Measurements from ENCODE around the gene SFMBT2. TPM values are rescaled to one million over a fixed set of nuclear protein-coding genes. Genes with fewer than 3 reads are reported as not detected.
"Not testable (repeated sequence)": the region's sequence is repeated elsewhere in the genome, so short reads cannot be mapped to it uniquely, and the experiment has no call there.

SFMBT2 gene
- total RNA-seq, 1 experiment from 2014 or later, result 14.3 TPM

GRCh38 chr10:7397049-7398035 is 13.5 kb downstream of the SFMBT2 start (continued):
- TF ChIP-seq USF2 (CRISPR knock-in tag; IDR thresholded peaks at IDR 0.05) (no peak), SOX15 (CRISPR knock-in tag; IDR thresholded peaks at IDR 0.05) (no peak), CDX4 (CRISPR knock-in tag; IDR thresholded peaks at IDR 0.05; ENCODE audit: borderline replicate concordance) (no peak), ZNF263 (CRISPR knock-in tag; IDR thresholded peaks at IDR 0.05; ENCODE audit: low read depth) (no peak), CBFB (CRISPR knock-in tag; IDR thresholded peaks at IDR 0.05; ENCODE audit: low read depth) (no peak), HMGA2 (CRISPR knock-in tag; IDR thresholded peaks at IDR 0.05) (no peak)

GRCh38 chr10:7392301-7392700 is 18.5 kb downstream of the SFMBT2 start:
- H3K9me3 Mint-ChIP-seq; DNase-seq (ENCODE audit: low spot score); H3K36me3 Mint-ChIP-seq; POLR2A ChIA-PET; CTCF ChIA-PET; H3K27ac Mint-ChIP-seq; H3K27me3 Mint-ChIP-seq (ENCODE audit: low read depth); H3K4me3 Mint-ChIP-seq; ATAC-seq; H3K4me1 Mint-ChIP-seq: not testable (repeated sequence)

- DNase-seq (ENCODE audit: low spot score), result no peak
- H3K27ac Mint-ChIP-seq, result no peak overlapping the region
- ChIA-PET POLR2A (no interaction called here), CTCF (no interaction called here)
- TF ChIP-seq CBFB (CRISPR knock-in tag; IDR thresholded peaks at IDR 0.05; ENCODE audit: low read depth), result no peak
- TF ChIP-seq E2F4 (CRISPR knock-in tag; IDR thresholded peaks at IDR 0.05; ENCODE audit: borderline replicate concordance, low read depth), result no peak
- no peak for TF ChIP-seq CTCF (IDR thresholded peaks at IDR 0.05)
- no peak for TF ChIP-seq STAT6 (CRISPR knock-in tag; conservative IDR thresholded peaks at IDR 0.05; ENCODE audit: low read depth)
- no peak for TF ChIP-seq ZNF138 (CRISPR knock-in tag; conservative IDR thresholded peaks at IDR 0.05)
- no peak for TF ChIP-seq NFYB (CRISPR knock-in tag; conservative IDR thresholded peaks at IDR 0.05; ENCODE audit: low read depth)
- TF ChIP-seq IRF2 (CRISPR knock-in tag; IDR thresholded peaks at IDR 0.05; ENCODE audit: borderline replicate concordance, low read depth), result no peak
- no peak for TF ChIP-seq CDX4 (CRISPR knock-in tag; IDR thresholded peaks at IDR 0.05; ENCODE audit: borderline replicate concordance)
- no peak for TF ChIP-seq ZNF423 (CRISPR knock-in tag; IDR thresholded peaks at IDR 0.05)
- no peak for TF ChIP-seq ARID4B (CRISPR knock-in tag; IDR thresholded peaks at IDR 0.05; ENCODE audit: borderline replicate concordance)
- no peak for TF ChIP-seq ZMAT4 (CRISPR knock-in tag; IDR thresholded peaks at IDR 0.05)
- no peak for ATAC-seq
- H3K4me3 Mint-ChIP-seq, result no peak overlapping the region
- peaks cover 4% of the 10 kb centered on the region; the same call in 1 of the 2 replicates for H3K9me3 Mint-ChIP-seq
- peaks cover 5% of the 10 kb centered on the region for H3K4me1 Mint-ChIP-seq
- H3K27me3 Mint-ChIP-seq (ENCODE audit: low read depth), result no peaks in the 10 kb centered on the region
- H3K36me3 Mint-ChIP-seq, result peaks cover 6% of the 10 kb centered on the region; the same call in 1 of the 2 replicates
Observed at GRCh38 chr10:7391748-7392147, 19.1 kb downstream of the SFMBT2 start.
